HEK293T (cell line): ENCODE data around the gene BAK1.

ENCODE experiments used
- ARNT ChIP-seq: fragments of 450-650 bp; IDR thresholded peaks from 2 replicates; pipeline ENCODE4 v1.6.1; 2017; ENCODE audit warnings: mild to moderate bottlenecking
- BHLHE40 ChIP-seq: fragments of 450-650 bp; IDR thresholded peaks from 2 replicates; pipeline ENCODE4 v1.6.1; 2016; ENCODE audit warnings: mild to moderate bottlenecking, moderate library complexity, borderline replicate concordance
- CTBP1 ChIP-seq: fragments of 450-650 bp; IDR thresholded peaks from 2 replicates; pipeline ENCODE4 v1.6.1; 2016; ENCODE audit warnings: borderline replicate concordance
- ELF4 ChIP-seq: fragments of 450-650 bp; IDR thresholded peaks from 2 replicates; pipeline ENCODE4 v1.6.1; 2017; ENCODE audit warnings: antibody characterized with exemption
- FOXA1 ChIP-seq: fragments of 450-650 bp; IDR thresholded peaks from 2 replicates; pipeline ENCODE4 v1.6.1; 2016; ENCODE audit warnings: mild to moderate bottlenecking
- FOXM1 ChIP-seq: fragments of 450-650 bp; IDR thresholded peaks from 2 replicates; pipeline ENCODE4 v1.6.1; 2017; ENCODE audit warnings: mild to moderate bottlenecking, borderline replicate concordance
- HDGF ChIP-seq: fragments of 450-650 bp; IDR thresholded peaks from 2 replicates; pipeline ENCODE4 v1.6.1; 2017; ENCODE audit warnings: antibody characterized with exemption, borderline replicate concordance
- LEF1 ChIP-seq: fragments of 450-650 bp; IDR thresholded peaks from 2 replicates; pipeline ENCODE4 v1.6.1; 2017; ENCODE audit warnings: mild to moderate bottlenecking, borderline replicate concordance
- NFRKB ChIP-seq: fragments of 450-650 bp; IDR thresholded peaks from 2 replicates; pipeline ENCODE4 v1.6.1; 2016; ENCODE audit warnings: mild to moderate bottlenecking, moderate library complexity
- PKNOX1 ChIP-seq: fragments of 450-650 bp; IDR thresholded peaks from 2 replicates; pipeline ENCODE4 v1.6.1; 2016
- SP1 ChIP-seq: fragments of 450-650 bp; IDR thresholded peaks from 2 replicates; pipeline ENCODE4 v1.6.1; 2017
- SUZ12 ChIP-seq: fragments of 450-650 bp; IDR thresholded peaks from 2 replicates; pipeline ENCODE4 v1.6.1; 2016; ENCODE audit warnings: mild to moderate bottlenecking
- TARDBP ChIP-seq: fragments of 450-650 bp; IDR thresholded peaks from 2 replicates; pipeline ENCODE4 v1.6.1; 2016
- ZNF384 ChIP-seq: fragments of 450-650 bp; IDR thresholded peaks from 2 replicates; pipeline ENCODE4 v1.6.1; 2016

- no peak for TF ChIP-seq TARDBP
- no peak for TF ChIP-seq ELF4
- TF ChIP-seq HDGF, result no peak
- TF ChIP-seq SUZ12, result no peak
- TF ChIP-seq CTBP1, result no peak
- no peak for TF ChIP-seq FOXM1
- no peak for TF ChIP-seq FOXA1
- no peak for TF ChIP-seq BHLHE40
- no peak for TF ChIP-seq NFRKB
- TF ChIP-seq LEF1, result no peak
- TF ChIP-seq SP1, result no peak
- no peak for TF ChIP-seq ZNF384
- TF ChIP-seq PKNOX1, result no peak
- TF ChIP-seq ARNT, result no peak
Measured at GRCh38 chr6:33581186-33581585, 1.1 kb upstream of the BAK1 start.
